SH-SY5Y (cell line): ENCODE data around the gene SNED1.

Experiments used
- GATA2 ChIP-seq: IDR thresholded peaks from 2 replicates; pipeline ENCODE4 v1.6.1; 2011; ENCODE audit warnings: mild to moderate bottlenecking, low read depth, low read length
- GATA3 ChIP-seq: IDR thresholded peaks from 2 replicates; pipeline ENCODE4 v1.6.1; 2011; ENCODE audit warnings: low read depth, mild to moderate bottlenecking, low read length, moderate library complexity

DNA sequence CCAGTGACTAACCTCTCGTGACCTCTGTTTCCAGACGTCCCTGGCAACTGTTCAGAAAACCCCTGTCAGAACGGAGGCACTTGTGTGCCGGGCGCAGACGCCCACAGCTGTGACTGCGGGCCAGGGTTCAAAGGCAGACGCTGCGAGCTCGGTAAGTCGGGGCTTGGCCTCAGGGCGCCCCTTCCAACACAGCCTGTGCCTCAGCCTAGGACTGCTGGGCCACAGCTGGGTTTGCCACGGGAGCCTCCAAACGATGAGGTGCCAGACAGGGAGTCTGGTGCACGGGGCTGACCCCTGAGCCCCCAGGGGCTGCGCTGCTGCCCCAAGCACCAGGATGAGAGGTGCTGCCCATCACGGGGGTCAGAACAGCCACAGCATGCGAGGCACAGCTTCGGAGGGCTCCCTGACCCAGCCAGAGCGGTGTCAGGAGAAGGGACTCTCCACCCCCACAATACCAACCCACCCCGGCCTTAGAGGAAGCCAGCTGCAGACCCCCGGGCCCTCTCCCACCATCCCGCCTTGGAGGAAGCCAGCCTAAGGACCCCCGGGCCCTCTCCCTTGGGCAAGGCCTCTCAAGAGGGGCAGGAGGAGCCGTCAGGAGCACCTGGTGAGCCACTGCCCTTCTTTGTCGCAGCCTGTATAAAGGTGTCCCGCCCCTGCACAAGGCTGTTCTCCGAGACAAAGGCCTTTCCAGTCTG lies 83.4 kb downstream of the SNED1 start:
- TF ChIP-seq GATA2: no peak
- no peak for TF ChIP-seq GATA3
